IPS DF 6.9 (cell line): ENCODE data around the gene MYH7.
"Not testable (repeated sequence)": the region's sequence is repeated elsewhere in the genome, so short reads cannot be mapped to it uniquely, and the experiment has no call there.

Experiments used
- DNase-seq: peaks from one replicate; pipeline ENCODE4 v3.0.0-alpha.2; 2013; ENCODE audit warnings: low read depth, low spot score
- H3K27ac ChIP-seq: one replicate; pipeline ENCODE4 v1.5.1; 2013; ENCODE audit warnings: low read length, control low read depth
- H3K27me3 ChIP-seq: 2 replicates; pipeline ENCODE4 v1.6.1; 2013; ENCODE audit warnings: mild to moderate bottlenecking, low read length; ENCODE audit not compliant: control insufficient read depth, insufficient read depth
- H3K36me3 ChIP-seq: 2 replicates; pipeline ENCODE4 v1.6.1; 2013; ENCODE audit warnings: low read length; ENCODE audit not compliant: control insufficient read depth, insufficient read depth
- H3K4me1 ChIP-seq: 2 replicates; pipeline ENCODE4 v1.6.1; 2013; ENCODE audit warnings: low read length; ENCODE audit not compliant: control insufficient read depth, insufficient read depth
- H3K4me3 ChIP-seq: 2 replicates; pipeline ENCODE4 v1.5.1; 2013; ENCODE audit warnings: mild to moderate bottlenecking, low read length
- H3K9me3 ChIP-seq: 2 replicates; pipeline ENCODE4 v1.6.1; 2013; ENCODE audit warnings: low read length, inconsistent platforms; ENCODE audit not compliant: control insufficient read depth, insufficient read depth
- WGBS: extraction: QIAGEN DNeasy Blood & Tissue Kit; methylation state at CpG from one replicate; pipeline ENCODE4 v1.1.7; 2013; ENCODE audit warnings: mixed read lengths, missing lambda C conversion rate; ENCODE audit not compliant: insufficient read length, insufficient coverage; 5-methylcytosine and 5-hydroxymethylcytosine counted together

MYH7 gene

GRCh38 chr14:23386999-23387398 is 48.5 kb downstream of the MYH7 start:
- H3K4me3 ChIP-seq: no peak overlapping the region
- H3K27ac ChIP-seq: no peak overlapping the region
- H3K27me3 ChIP-seq: no peaks in the 10 kb centered on the region
- no peaks in the 10 kb centered on the region for H3K36me3 ChIP-seq
- H3K4me1 ChIP-seq: peaks cover 6% of the 10 kb centered on the region; the same call in 1 of the 2 replicates
- no peaks in the 10 kb centered on the region for H3K9me3 ChIP-seq
- DNase-seq: no peak
- WGBS: no CpG with 5 or more reads among the region's 1 CpG

- not testable (repeated sequence) for DNase-seq, H3K27ac ChIP-seq, H3K27me3 ChIP-seq, H3K4me3 ChIP-seq, H3K9me3 ChIP-seq, H3K36me3 ChIP-seq, H3K4me1 ChIP-seq
- no CpG with 5 or more reads among the region's 17 CpGs for WGBS
These were observed 49.2 kb downstream of the MYH7 start for GRCh38 chr14:23386266-23386657.

- Histone ChIP-seq H3K27me3 (no peaks in the 10 kb centered on the region), H3K4me1 (peaks cover 6% of the 10 kb centered on the region; the same call in 1 of the 2 replicates), H3K27ac (no peak overlapping the region), H3K36me3 (no peaks in the 10 kb centered on the region), H3K9me3 (no peaks in the 10 kb centered on the region), H3K4me3 (no peak overlapping the region)
- no CpG with 5 or more reads among the region's 18 CpGs for WGBS
- no peak for DNase-seq
These were observed 49.7 kb downstream of the MYH7 start for GRCh38 chr14:23385642-23386265.

GRCh38 chr14:23385244-23385641 is 50.2 kb downstream of the MYH7 start:
- Histone ChIP-seq H3K36me3 (no peaks in the 10 kb centered on the region), H3K27me3 (no peaks in the 10 kb centered on the region), H3K9me3 (no peaks in the 10 kb centered on the region), H3K4me3 (no peak overlapping the region), H3K4me1 (peaks cover 6% of the 10 kb centered on the region; the same call in 1 of the 2 replicates), H3K27ac (no peak overlapping the region)
- no CpG with 5 or more reads among the region's 2 CpGs for WGBS
- DNase-seq: no peak

- H3K36me3 ChIP-seq: no peaks in the 10 kb centered on the region
- no peak overlapping the region for H3K27ac ChIP-seq
- H3K27me3 ChIP-seq: no peaks in the 10 kb centered on the region
These were observed 50.9 kb downstream of the MYH7 start for GRCh38 chr14:23384364-23385080.

GRCh38 chr14:23382731-23383440 is 52.6 kb downstream of the MYH7 start:
- Histone ChIP-seq H3K9me3 (no peaks in the 10 kb centered on the region), H3K27ac (no peak overlapping the region), H3K27me3 (no peaks in the 10 kb centered on the region), H3K4me3 (no peak overlapping the region), H3K36me3 (no peaks in the 10 kb centered on the region), H3K4me1 (no peaks in the 10 kb centered on the region)
- no CpG with 5 or more reads among the region's 10 CpGs for WGBS
- no peak for DNase-seq

More at GRCh38 chr14:23384364-23385080, 50.9 kb downstream of the MYH7 start:
- H3K9me3 ChIP-seq: no peaks in the 10 kb centered on the region
- peaks cover 6% of the 10 kb centered on the region; the same call in 1 of the 2 replicates for H3K4me1 ChIP-seq
- no peak overlapping the region for H3K4me3 ChIP-seq
- no peak for DNase-seq
- no CpG with 5 or more reads among the region's 29 CpGs for WGBS

- H3K27me3 ChIP-seq: no peaks in the 10 kb centered on the region
- H3K27ac ChIP-seq: no peak overlapping the region
- no CpG with 5 or more reads among the region's 6 CpGs for WGBS
- H3K36me3 ChIP-seq: no peaks in the 10 kb centered on the region
- H3K9me3 ChIP-seq: no peaks in the 10 kb centered on the region
- H3K4me1 ChIP-seq: no peaks in the 10 kb centered on the region
- H3K4me3 ChIP-seq: no peak overlapping the region
- no peak for DNase-seq
These were observed 53.2 kb downstream of the MYH7 start for GRCh38 chr14:23382276-23382675.

- no peaks in the 10 kb centered on the region for H3K9me3 ChIP-seq
- WGBS: no CpG with 5 or more reads among the region's 3 CpGs
- H3K4me3 ChIP-seq: no peak overlapping the region
- no peak overlapping the region for H3K27ac ChIP-seq
- H3K36me3 ChIP-seq: no peaks in the 10 kb centered on the region
- DNase-seq: no peak
- no peaks in the 10 kb centered on the region for H3K27me3 ChIP-seq
- H3K4me1 ChIP-seq: no peaks in the 10 kb centered on the region
These were observed 53.6 kb downstream of the MYH7 start for GRCh38 chr14:23381871-23382270.

GRCh38 chr14:23380976-23381375 is 54.5 kb downstream of the MYH7 start:
- WGBS: no CpG with 5 or more reads among the region's 4 CpGs
- Histone ChIP-seq H3K9me3 (no peaks in the 10 kb centered on the region), H3K36me3 (no peaks in the 10 kb centered on the region), H3K4me1 (no peaks in the 10 kb centered on the region), H3K27me3 (no peaks in the 10 kb centered on the region), H3K27ac (no peak overlapping the region), H3K4me3 (no peak overlapping the region)
- DNase-seq: no peak

GRCh38 chr14:23380197-23380914 is 55.1 kb downstream of the MYH7 start:
- WGBS: no CpG with 5 or more reads among the region's 16 CpGs
- DNase-seq: no peak
- H3K27me3 ChIP-seq: no peaks in the 10 kb centered on the region
- H3K36me3 ChIP-seq: no peaks in the 10 kb centered on the region
- no peaks in the 10 kb centered on the region for H3K4me1 ChIP-seq
- H3K4me3 ChIP-seq: no peak overlapping the region
- no peak overlapping the region for H3K27ac ChIP-seq
- H3K9me3 ChIP-seq: no peaks in the 10 kb centered on the region
